GM23248 (cell line): ENCODE data around the gene EIF2S1.

Source experiments
- EZH2 ChIP-seq: fragments of 200-600 bp; sonication (generic); IDR thresholded peaks from 2 replicates; pipeline ENCODE4 v1.6.1; 2018; ENCODE audit warnings: antibody characterized with exemption, mild to moderate bottlenecking; ENCODE audit not compliant: insufficient read depth, poor library complexity, severe bottlenecking
- EZH2phosphoT487 ChIP-seq: fragments of 200-600 bp; sonication (generic); IDR thresholded peaks from 2 replicates; pipeline ENCODE4 v1.6.1; 2018; ENCODE audit warnings: antibody characterized with exemption, moderate library complexity, mild to moderate bottlenecking, low read depth; ENCODE audit not compliant: insufficient read depth

- TF ChIP-seq EZH2 = no peak
- no peak for TF ChIP-seq EZH2phosphoT487
These were observed 29.1 kb downstream of the EIF2S1 start for GRCh38 chr14:67389275-67389674.
